ENCODE measurements around the gene CNNM2.
"Not testable (repeated sequence)": the region's sequence is repeated elsewhere in the genome, so short reads cannot be mapped to it uniquely, and the experiment has no call there.

Gene CNNM2

DNA sequence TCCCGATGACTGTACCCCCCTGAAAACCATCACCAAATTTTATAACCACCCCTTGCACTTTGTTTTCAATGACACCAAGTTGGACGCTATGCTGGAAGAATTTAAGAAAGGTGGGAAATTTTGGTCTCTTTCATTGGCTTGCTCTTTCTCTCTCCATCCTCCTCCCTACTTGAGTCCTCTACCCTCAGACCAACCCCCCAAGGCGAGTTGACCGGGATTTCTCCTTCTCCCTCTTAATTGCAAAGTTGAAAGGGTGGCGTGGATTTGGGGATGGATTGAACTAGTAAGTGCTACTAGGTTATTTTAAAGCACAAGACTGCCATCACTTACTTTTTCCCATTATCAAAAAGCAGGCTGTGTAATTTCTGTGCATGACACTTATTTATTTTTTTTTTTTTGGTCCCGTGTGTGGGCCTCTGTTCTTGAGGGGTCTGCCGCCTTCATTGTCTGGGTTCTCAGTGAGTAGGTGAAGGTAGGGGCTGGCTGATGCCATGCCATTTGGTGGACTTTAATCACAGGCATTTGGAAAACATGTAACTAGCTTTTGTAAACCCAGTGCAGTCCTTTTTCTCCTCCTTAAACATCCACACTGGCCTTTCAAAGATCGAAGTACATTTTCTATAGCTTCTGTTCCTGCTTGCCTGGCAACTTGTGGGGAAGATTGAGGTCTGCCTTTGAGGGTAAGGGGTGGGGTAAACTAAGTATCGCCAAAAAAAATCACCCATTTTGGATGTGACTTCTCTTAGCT is 2.1 kb downstream of the CNNM2 start:
- no peak for DNase-seq (ENCODE audit: low spot score)
- ChIA-PET CTCF (interaction anchor here (0.7 kb wide), 1 partner anchor 73 kb away, joined by 4 read pairs; no protein-coding TSS in a partner anchor), POLR2A (ENCODE audit: low non-redundant PET) (no interaction called here)
- TF ChIP-seq, protein P1, sequence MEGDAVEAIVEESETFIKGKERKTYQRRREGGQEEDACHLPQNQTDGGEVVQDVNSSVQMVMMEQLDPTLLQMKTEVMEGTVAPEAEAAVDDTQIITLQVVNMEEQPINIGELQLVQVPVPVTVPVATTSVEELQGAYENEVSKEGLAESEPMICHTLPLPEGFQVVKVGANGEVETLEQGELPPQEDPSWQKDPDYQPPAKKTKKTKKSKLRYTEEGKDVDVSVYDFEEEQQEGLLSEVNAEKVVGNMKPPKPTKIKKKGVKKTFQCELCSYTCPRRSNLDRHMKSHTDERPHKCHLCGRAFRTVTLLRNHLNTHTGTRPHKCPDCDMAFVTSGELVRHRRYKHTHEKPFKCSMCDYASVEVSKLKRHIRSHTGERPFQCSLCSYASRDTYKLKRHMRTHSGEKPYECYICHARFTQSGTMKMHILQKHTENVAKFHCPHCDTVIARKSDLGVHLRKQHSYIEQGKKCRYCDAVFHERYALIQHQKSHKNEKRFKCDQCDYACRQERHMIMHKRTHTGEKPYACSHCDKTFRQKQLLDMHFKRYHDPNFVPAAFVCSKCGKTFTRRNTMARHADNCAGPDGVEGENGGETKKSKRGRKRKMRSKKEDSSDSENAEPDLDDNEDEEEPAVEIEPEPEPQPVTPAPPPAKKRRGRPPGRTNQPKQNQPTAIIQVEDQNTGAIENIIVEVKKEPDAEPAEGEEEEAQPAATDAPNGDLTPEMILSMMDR (conservative IDR thresholded peaks at IDR 0.05; ENCODE audit: low read depth), result no peak
- no peak overlapping the region for H3K27ac ChIP-seq

DNA sequence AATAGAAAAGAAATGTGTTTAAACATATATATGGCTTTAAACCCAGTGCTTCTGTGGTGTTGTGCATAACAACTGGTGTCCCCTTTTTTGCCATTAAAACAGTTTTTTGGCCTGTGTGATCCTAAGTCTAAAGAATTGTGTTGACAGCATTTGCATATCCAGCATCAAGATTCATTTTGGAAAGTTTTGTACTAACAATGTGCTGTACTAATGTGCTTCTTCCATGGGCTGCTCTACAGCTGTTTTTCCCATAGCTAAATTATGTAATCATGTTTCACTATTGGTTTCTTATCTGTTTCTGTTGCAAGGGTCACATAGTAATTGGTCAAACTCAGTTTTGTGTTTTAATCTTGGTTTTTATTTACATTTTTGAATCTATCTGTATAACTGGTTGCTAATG is 5.5 kb downstream of the CNNM2 start:
- no peak overlapping the region for H3K27ac ChIP-seq
- ChIA-PET CTCF (interaction anchor here (0.5 to 0.9 kb wide), 2 partner anchors 10 to 141 kb away, joined by 3 to 7 read pairs; no protein-coding TSS in a partner anchor), POLR2A (ENCODE audit: low non-redundant PET) (no interaction called here)
- DNase-seq (ENCODE audit: low spot score), result no peak
- TF ChIP-seq, protein P1 (conservative IDR thresholded peaks at IDR 0.05; ENCODE audit: low read depth), result no peak

DNA sequence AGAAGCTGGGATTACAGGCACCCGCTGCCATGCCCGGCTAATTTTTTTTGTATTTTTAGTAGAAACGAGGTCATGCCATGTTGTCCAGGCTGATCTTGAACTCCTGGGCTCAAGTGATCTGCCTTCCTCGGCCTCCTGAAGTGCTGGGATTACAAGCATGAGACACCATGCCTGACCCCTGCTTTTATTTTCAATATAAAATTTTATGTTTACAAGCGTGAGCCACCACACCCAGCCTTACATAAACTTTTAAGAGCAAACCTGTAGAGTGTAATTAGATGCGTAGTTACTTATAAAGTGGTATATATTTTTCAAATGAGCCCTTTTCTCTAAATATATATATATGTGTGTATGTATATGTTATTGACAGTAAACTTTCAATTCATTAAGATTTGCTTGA is 8.7 kb downstream of the CNNM2 start:
- DNase-seq (ENCODE audit: low spot score), result no peak
- H3K27ac ChIP-seq, result no peak overlapping the region
- ChIA-PET CTCF (no interaction called here), POLR2A (ENCODE audit: low non-redundant PET) (no interaction called here)
- TF ChIP-seq, protein P1 (conservative IDR thresholded peaks at IDR 0.05; ENCODE audit: low read depth), result no peak

DNA sequence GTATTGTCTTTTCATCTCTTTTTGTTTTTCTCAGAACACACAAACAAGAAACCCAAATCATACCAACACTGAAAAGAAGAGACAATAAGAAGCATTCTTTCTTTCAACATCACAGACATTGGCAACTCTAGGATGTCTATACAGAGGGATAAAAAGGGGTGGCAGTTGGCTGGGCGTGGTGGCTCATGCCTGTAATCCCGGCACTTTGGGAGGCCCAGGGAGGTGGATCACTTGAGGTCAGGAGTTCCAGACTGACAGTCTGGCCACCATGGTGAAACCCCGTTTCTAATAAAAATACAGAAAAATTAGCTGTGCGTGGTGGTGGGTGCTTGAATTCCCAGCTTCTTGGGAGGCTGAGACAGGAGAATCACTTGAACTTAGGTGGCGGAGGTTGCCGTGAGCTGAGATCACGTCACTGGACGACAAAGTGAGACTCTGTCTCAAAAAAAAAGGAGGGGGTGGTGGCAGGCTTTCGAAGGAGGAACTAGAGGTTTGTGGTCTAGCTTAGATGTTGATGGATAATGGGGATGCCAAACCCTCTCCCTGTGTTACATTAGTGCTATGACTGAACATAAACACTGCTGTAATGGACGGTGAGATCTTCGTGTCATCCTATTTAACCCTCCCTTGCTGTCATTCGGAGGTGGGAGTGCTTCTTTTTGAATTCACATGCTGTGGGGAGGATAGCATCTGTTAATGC is 9.4 kb downstream of the CNNM2 start:
- H3K27ac ChIP-seq, result no peak overlapping the region
- TF ChIP-seq, protein P1 (conservative IDR thresholded peaks at IDR 0.05; ENCODE audit: low read depth), result no peak
- DNase-seq (ENCODE audit: low spot score), result no peak
- POLR2A ChIA-PET (ENCODE audit: low non-redundant PET), result no interaction called here
- CTCF ChIA-PET, result no interaction called here

DNA sequence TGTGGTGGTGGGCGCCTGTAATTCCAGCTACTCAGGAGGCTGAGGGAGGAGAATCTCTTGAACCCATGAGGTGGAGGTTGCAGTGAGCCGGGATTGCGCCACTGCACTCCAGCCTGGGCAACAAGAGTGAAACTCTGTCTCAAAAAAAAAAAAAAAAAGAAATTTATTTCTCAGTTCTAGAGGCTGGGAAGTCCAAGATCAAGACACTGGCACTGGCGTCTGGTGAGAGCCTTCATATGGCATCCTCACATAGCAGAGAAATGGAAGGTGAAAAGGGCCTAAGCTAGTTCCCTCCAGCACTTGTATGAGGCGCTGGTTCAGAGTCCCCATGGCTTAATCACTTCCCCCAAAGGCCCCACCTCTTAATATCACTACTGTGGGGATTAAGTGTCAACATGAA is 10.3 kb downstream of the CNNM2 start:
- POLR2A ChIA-PET (ENCODE audit: low non-redundant PET); H3K27ac ChIP-seq; DNase-seq (ENCODE audit: low spot score): not testable (repeated sequence)
- CTCF ChIA-PET, result interaction anchor here (0.9 kb wide), 1 partner anchor 48 kb away, joined by 5 read pairs; no protein-coding TSS in a partner anchor

DNA sequence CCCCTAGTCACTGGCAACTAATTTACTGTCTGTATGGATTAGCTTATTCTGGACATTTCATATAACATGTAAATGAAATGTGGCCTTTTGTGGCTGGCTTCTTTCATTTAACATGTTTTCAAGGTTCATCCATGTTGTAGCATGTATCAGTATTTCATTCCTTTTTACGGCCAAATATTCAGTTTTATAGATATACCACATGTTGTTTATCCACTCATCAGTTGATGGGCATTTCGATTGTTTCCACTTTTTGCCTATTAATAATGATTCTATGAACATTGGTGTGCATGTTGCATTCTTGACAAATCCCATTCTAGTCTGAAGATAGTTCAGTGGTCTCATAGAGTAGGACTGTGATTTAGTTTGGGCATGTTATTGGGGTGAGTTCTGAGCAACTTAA is 12.6 kb downstream of the CNNM2 start:
- POLR2A ChIA-PET (ENCODE audit: low non-redundant PET), result no interaction called here
- CTCF ChIA-PET, result no interaction called here
- DNase-seq (ENCODE audit: low spot score), result no peak
- TF ChIP-seq, protein P1 (conservative IDR thresholded peaks at IDR 0.05; ENCODE audit: low read depth), result no peak
- no peak overlapping the region for H3K27ac ChIP-seq

DNA sequence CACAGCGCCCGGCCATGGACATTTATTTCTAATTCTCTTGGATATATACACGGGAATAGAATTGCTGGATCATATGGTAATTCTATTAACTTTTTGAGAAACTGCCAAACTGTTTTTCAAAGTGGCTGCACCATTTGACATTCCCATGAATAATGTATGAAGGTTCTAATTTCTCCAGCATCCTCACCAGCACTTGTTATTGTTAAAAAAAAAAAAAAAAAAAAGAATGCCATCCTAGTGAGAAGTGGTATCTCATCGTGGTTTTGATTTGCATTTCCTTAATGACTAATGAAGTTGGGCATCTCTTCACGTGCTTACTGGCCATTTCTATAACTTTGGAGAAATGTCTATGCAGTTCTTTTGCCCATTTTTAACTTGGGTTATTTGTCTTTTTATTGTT is 13.5 kb downstream of the CNNM2 start:
- ChIA-PET POLR2A (ENCODE audit: low non-redundant PET) (no interaction called here), CTCF (no interaction called here)
- no peak for DNase-seq (ENCODE audit: low spot score)
- H3K27ac ChIP-seq, result no peak overlapping the region
- TF ChIP-seq, protein P1 (conservative IDR thresholded peaks at IDR 0.05; ENCODE audit: low read depth), result no peak
